HG02973 (cell line): ENCODE measurements around the gene RALB.
"Not testable (repeated sequence)": the region's sequence is repeated elsewhere in the genome, so short reads cannot be mapped to it uniquely, and the experiment has no call there.

Source experiments
- ATAC-seq: cut with Tn5 transposase; IDR thresholded peaks from one replicate; pipeline ENCODE4 v1.9.1; 2021; ENCODE audit warnings: moderate library complexity; ENCODE audit not compliant: unreplicated experiment

Gene RALB

DNA sequence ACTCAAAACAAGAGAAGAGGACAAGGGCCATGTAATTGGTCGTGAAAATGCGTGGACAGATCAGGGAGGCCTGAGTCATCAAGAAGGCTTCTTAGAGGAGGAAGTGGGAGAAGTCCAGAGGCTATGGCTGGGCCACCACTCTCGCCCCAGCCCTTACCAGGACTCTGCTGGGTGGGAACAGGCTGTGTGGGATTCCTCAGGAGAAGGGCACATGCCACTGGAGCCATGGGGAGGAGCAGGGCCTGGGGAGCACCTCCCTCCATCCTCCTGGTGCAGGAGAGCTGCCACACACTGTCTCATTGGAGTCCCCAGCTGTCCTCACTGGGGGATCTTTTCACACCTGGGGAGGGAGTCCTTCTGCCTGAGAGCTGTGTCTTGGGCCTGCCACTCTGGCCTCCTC, 9.4 kb upstream of the RALB start:
- no peak for ATAC-seq

DNA sequence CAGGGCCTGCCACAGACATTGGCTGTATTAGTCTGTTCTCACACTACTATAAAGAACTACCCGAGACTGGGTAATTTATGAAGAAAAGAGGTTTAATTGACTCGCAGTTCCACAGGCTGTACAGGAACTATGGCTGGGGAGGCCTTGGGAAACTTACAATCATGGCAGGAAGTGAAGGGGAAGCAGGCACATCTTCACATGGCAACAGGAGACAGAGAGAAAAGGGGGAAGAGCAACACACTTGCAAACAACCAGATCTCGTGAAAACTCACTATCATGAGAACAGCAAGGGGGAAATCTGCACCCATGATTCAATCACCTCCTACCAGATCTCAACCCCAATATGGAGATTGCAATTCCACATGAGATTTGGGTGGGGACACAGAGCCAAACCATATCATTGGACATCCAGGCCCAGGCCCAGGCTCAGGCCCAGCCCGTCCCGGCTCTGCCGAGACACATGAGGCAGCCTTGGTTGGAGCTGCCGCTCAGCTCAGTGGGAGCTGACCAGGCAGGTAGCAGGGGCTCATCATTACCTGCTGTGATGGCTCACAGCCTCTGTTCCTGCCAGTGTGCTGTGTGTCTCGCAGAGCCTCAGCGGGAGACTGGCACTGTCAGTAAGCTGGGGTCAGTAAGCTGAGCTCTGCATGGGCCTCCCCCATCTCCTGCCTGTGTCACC, 8.6 kb upstream of the RALB start:
- no peak for ATAC-seq

DNA sequence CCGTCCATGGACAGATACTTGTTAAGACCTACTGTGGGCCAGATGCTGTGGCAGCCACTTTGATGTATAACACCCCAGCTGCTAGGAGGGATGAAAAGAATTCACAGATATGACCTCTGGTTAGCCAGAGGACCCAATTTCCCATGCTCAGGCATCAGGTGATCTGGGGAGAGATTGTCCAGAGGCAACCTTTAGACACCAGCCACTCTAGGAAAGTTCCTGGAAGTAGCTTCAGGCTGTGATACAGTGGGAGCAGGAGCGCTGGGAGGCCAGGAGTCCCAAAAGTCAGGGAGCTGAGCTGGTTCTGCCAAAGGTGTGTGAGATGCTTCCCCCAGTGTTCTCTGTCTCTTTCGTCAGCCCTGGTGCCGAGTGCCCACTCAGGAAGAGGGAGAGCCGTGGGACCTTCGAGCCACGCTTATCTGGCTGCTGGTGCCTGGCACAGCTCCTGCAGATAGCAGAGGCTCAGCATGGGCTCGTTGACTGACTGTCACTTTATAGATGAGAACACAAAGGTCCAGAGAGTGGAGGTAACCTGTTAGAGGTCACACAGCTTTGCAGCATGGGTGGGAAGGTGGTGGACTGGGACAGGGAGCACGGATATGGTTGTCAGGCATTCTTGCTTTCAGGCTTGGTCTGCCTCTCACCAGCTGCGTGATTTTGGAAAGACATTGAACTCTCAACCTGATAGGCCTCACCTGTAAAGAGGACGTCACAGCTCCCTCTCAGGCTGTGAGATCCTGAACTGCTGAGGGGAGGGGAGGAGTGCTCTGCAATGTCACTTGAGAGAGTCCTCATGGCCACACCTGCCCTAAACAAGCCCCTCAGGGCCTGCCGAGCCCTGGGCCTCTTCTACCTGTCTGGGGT, 7.8 kb upstream of the RALB start:
- no peak for ATAC-seq

DNA sequence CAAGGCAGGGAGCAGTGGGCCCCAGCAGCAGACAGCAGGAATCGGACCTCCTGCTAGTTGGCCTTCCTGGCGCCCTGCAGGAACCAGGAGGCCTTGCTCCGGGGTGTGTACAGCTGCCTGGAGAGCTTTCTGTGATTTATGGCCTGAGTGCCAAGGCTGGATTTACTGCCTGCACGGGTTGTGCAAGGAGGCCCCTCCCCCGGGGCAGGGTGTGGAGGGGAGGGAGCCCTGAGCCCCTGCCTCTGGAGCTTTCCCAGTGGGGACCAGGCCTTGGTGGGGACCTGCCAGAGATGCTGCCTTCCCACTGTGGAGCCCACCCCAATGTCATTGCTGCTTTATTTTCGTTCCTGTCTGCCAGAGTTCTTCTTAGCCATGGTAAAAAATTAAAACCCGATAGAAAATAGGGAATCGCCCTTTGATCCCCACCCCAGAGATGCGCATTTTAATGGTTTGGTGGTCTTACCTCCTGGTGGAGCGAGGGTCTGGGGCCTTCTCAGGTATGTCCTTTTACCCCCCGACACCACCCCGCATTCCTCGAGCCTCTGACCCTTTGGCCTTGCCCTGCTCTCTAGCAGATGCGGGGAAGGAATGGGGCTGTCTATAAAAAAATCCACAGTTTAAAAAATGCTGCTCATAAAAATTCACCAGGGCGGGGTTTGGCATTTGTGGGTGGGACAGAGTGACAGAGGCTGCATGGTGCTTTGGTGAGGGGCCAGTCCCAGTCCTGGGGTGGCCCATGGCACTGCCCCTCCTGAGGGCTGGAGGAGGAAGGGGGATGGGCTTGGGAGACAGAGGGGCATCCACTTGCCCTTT, 6.9 kb upstream of the RALB start:
- ATAC-seq: no peak

DNA sequence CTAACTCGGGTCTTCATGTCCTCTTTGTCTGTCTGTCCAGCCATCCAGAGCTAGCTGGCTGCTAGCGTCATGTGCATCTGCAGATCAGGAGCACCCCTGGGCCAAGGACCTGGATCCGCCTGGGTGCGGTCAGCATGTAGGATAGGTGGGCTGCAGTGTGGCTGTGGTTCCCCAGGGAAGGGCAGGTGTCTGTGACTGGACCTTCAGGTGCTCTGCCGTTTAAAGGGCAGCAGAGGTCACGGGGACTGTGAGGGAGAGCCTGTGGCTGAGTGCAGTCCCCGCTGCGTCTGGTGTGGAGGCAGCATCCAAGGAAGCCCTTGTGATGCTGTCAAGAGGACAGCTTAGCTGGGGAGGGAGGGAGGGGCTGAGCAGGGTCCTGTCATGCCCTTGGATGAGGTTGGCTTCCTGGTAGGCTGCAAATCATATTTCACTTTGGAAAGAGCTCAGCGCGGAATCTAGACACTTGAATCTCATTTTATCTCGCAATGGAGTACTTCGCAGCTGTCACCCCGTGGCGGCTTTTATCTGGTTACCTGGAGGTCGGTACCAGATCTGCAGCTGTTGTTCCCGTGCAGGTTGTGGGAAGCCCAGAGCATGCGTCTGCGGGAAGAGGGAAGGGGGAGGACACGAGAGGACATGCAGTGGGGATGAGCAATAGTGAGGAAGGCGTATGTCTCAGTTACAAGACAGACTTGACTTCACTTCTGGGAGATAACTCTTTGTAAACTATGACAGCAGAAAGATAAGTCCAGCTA, 5.9 kb upstream of the RALB start:
- no peak for ATAC-seq

DNA sequence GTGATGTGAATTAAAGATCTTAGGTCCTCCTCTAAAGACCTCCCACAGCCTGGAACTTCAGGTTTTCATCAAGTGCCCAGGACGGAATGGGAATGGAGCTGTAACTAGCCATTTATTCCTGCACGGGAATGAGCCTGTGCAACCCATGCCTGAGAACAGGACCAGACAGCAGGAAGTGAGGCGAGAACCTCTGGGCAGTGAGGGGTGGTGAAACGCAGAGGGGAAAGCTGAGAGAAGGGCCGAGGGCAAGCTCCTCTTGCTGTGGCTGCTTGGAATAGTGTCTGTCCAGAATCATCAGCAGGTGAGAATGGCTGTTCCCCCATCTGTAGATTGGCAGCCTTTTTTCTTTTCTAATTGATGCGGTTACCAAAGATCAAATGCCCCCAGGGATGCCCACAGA, 4.8 kb upstream of the RALB start:
- ATAC-seq: no peak

DNA sequence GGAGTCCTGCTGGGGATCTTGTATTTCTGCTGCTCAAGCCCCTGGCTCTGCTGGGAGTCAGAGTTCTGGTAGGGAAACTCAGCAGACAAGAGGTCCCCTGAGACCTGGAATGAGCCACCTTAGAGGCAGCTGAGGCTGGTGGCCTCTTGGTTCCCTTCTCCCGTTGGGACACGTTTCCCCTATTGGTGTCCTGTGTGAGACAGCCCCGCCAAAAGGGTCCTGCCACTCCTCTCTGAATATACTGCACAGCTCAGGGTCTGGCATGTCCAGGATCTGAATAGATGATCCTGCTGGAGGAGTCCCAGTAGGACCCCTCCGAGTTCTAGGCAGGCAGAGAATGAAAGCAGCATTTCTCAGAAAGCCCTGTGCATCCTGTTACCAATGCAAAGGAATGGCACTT, 2.0 kb upstream of the RALB start:
- no peak for ATAC-seq

DNA sequence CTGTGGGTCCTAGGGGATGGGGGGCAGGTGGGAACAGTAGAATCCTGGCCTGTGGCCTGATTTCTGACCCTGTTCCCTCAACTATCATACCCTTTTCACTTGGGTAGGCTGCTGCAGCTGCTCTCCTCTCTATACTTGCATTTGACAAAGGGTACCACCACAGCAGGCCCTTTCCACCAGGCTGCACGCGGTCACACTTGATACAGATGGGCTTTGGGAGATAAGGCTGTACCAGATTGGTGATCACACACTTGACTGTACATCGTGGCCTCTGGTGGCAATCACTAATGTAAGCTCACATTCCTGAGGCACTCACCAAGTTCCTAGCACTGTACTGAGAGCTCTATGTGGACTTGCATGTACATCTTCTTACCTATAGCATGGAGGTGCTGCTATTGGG, 1.6 kb upstream of the RALB start:
- no peak for ATAC-seq

DNA sequence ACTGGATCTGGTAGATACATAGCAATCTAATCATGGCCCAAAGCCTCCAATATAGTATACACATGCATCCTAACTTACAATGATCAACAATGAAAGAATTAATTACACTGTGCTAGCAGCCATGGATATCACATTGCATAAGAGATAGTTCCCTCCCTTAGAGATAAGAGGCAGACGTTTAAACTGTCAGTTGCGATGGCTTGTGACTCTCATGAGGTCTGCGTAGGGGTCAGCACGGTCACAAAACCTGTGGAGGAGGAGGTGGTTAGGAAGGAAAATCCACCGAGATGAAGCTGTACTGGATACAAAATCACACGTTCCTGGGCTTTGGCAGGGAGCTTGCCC, 800 bp upstream of the RALB start:
- no peak for ATAC-seq

DNA sequence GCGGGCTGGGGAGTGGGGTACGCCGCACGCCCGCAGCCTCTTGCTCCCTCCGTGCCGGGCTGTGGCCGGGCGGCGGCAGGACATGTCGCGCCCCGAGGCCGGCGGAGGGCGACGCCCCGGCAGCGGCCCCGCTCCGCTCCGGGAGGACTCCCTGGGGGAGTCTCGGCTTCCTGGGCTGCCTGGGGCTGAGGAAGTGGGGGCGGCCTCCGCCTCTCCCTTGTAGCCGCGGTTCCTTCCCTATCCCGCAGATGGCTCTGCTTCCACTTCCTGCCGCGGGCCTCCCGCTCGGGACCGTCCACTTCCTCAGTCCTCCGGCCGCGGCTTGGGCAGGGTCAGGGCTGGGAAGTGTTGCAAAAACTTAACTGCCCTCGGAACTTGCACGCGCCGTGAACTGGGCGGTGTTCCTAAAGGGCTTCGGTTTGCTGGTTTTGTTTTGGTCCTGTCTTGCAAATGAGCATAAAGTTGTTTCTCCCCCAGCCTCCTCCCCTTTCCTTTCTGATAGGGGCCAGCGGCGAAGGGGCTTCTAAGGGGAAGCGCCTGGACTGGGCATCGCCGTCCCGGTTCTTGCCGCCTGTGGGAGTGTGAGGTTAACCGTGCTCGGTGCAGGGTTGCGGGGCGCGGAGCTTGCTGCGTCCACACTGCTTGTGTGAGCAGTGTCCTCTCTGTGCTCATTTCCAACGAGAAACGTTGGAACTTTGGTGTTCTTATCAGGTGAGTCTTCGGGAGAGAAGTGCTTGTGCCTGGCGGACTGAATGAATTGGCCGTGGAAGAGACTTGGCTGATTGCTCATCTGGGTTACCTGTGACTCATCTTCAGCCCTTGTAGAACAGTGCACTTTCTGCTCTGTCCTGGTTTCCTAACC, 600 bp downstream of the RALB start:
- ATAC-seq: peak; percentile 22

DNA sequence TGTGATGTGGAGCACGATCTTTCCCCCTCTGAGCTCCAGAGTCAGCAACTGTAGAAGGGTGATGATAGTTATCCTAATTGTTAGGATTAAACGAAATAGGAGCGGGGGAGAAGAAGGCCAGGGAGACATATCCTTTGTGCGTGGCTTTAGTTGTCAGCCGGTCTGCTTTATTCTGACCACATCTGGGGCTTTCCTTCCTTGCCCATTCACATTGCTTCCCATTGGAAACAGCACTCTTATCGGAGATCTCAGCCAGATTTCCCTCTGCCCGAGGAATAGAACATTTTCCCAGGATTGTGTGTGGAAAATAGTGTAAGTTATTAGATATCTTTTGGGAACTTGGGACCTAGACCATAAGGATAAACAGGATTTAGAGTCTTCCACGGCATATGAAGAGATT, 1.5 kb downstream of the RALB start:
- no peak for ATAC-seq

DNA sequence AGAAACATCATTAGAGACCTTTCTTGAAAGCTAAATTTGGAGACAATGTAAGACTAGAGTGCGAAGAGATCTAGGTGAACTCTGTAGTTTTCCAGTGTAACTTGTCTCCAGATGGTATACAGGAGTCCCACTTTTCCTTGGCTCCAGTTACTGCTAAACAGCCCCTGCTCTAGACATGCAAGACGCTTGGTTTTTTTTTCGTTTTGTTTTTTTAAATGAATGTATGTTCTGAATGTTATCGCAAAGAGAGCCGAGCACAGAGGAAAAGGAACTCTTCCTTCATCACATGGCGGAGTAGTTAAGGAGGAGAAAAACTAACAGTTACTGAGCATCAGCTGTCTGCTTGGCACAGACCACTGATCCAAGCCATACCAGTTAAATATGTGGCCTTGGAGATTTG, 2.4 kb downstream of the RALB start:
- ATAC-seq: no peak

DNA sequence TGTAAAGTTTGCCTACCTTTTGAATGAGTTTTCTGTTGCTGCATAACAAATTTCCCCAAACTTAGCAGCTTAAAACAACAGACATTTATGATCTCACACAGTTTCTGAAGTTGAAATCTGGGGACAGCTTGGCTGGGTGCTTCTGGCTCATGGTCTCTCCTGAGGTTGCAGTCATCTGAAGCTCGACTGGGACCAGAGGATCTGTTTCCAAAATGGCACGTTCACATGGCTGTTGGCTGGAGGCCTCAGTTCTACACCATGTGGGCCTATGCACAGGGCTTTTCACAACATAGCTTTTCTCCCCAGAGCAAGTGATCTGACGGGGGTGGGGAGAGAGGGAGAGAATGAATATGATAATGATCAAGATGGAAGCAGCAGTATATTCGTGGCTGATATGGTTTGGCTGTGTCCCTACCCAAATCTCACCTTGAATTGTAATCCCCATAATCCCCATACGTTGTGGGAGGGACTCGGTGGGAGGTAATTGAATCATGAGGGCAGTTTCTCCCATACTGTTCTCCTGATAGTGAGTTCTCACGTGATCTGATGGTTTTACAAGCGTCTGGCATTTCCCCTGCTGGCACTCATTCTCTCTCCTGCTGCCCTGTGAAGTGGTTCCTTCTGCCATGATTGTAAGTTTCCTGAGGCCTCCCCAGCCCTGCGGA, 3.5 kb downstream of the RALB start:
- ATAC-seq: no peak

DNA sequence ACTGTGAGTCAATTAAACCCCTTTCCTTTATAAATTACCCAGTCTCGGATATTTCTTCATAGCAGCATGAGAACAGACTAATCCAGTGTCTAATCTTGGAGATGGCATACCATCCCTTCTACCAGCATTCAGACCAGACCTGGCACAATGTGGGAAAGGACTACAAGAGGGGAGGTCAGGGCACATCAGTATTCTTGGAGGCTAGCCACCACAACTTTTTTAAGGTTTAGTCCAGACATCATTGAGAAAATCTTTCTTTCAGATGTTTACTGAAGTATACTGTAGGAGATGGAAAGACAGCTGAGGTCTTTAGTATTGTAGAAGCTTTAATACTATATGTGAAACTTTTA, 4.0 kb downstream of the RALB start:
- ATAC-seq: no peak

DNA sequence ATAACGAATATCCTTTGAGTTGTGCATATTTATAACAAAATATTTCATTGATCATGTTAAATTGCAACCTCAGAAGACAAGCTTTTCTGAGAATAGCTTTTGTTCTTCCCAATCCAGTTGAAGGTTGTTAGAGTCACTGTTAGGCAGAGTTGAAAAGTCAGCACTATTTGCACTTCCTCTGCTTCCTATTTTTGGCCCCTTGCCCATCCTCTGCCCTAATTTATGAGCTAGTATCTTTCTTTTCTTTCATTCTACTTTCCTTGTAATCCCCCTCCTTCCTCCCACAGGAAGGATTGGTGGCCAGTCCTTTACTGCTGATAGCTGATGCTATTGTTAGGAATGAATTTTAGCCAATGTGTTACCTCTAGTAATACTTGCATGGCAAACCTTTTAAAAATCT, 4.9 kb downstream of the RALB start:
- no peak for ATAC-seq

DNA sequence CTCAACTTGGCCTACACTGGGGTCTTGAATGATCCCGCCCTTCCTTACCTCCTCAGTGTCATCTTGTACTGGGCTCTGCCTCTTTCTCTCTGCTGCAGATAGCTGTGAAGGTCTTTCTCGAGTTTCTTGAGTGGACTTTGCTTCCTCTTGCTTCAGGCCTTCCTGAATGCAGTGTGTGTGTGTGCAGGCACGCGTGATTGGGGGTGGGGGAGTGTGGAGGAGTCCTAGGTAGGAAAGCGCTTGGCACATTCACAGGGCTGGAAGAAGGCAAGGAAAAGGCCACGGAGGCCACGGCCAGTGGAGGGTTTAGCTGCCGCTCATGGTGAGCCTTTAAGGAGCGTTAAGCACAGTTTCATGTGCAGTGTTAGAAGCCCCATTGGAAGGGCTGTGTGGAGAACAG, 5.5 kb downstream of the RALB start:
- ATAC-seq: no peak

DNA sequence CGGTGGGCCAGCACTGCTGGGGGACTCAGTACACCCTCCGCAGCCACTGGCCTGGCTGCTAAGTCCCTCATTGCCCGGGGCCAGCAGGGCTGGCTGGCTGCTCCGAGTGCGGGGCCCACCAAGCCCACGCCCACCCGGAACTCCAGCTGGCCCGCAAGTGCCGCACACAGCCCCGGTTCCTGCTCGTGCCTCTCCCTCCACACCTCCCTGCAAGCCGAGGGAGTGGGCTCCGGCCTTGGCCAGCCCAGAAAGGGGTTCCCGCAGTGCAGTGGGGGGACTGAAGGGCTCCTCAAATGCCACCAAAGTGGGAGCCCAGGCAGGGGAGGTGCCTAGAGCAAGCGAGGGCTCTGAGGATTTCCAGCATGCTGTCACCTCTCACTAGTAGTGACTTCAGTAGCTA, 7.3 kb downstream of the RALB start:
- ATAC-seq: not testable (repeated sequence)

DNA sequence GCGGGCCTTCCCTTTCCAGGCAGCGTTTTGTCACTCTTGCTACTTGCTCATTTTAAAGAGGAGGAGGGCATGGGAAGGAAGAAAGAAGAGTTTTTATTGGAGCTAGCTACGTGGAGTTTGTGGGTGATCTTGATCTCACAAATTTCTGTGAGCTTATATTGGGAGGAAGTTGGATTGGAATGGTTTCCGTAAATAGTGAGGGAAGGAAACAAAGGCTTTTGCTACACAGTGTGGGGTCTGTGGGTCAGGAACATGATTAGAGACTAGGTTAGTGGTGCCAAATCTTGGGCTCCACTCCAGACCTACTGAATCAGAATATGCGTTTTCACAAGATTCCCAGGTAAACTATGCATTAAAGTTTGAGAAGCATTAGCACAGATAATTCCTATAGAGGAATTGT, 8.1 kb downstream of the RALB start:
- no peak for ATAC-seq

DNA sequence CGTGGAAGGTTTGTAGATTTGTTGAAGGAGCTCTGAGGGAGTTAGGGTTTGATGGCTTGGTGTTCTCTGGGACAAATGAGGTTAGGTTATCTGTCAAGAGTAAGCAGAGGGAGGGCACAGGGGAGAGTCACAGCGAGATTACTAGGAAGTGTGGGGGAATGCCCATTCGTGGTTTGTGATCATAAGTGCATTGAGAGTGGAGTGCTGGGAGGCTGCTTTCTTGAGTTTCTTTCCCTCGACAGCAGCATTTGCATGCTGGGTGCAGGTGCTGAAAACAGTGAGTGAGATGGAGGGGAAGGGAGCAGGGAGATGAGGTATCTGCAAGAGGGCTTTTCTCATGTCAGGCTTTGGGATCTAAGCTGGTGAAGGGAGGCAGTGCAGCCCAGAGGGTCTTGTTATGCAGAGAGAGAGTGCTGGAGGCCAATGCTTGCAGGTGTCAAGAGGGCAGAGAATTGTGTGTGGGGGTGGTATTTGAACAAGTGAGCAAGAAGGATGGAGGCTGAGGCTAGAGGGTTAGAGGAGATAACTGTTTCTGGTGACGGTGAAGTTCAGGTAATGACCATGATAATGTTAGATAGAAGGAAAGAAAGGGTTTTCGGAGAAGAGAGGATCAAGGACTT, 8.8 kb downstream of the RALB start:
- peak; percentile 53 for ATAC-seq
